Body of pancreas (tissue), 4 donors: Measurements from ENCODE around the gene RPS19BP1.

Source experiments
- CTCF ChIP-seq, 7 experiments: fragments of 450-650 bp in 4 of 7; fragments of 200-600 bp in 3 of 7; sonication (generic) in 3 of 7; IDR thresholded peaks; one replicate each; pipeline ENCODE4 v1.5.1; 2016 to 2019; ENCODE audit warnings: antibody characterized with exemption in 7 of 7
- POLR2A ChIP-seq, 3 donors: fragments of 450-650 bp; IDR thresholded peaks; one replicate each; pipeline ENCODE4 v1.6.1; 2016; ENCODE audit warnings: antibody characterized with exemption in 3 of 3, mild to moderate bottlenecking in 2 of 3

DNA sequence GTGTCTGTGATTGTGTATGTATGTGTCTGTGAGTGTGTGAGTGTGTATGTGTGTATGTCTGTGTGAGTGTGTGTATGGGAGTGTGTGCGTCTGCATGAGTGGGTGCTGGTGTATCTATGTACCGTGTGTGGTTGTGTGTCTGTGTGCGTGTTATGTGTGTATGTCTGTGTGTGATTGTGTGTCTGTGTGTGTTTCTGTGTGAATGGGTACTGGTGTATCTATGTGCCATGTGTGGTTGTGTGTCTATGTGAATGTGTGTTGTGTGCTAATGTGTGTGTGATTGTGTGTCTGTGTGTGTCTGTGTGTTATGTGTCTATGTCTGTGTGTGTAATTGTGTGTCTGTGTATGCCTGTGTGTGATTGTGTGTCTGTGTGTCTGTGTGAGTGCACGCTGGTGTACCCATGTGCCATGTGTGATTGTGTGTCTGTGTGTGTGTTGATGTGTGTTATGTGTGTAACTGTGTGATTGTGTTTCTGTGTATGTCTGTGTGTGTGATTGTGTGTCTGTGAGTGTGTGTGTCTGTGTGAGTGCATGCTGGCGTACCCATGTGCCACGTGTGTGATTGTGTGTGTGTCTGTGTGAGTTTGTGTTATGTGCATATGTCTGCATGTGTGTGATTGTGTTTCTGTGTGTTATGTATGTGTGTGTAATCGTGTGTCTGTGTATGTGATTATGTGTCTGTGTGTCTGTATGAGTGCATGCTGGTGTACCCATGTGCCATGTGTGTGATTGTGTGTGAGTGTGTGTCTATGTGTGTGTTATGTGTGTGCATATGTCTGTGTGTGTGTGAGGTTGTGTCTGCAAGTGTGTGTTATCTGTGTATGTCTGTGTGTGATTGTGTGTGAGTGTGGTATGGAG lies 31.3 kb upstream of the RPS19BP1 start:
- no peak for TF ChIP-seq CTCF (IDR thresholded peaks at IDR 0.05)
- no peak for TF ChIP-seq POLR2A (IDR thresholded peaks at IDR 0.05)
